Endometrial microvascular endothelial cells (primary cell): Measurements from ENCODE around the gene IRF9. TPM values are rescaled to one million over a fixed set of nuclear protein-coding genes. Genes with fewer than 3 reads are reported as not detected.

Source experiments
- in situ Hi-C: cut with HindIII; loops from 2 replicates; pipeline ENCODE4 v1.10.0; 2017; ENCODE audit warnings: low sequenced_read_pairs, low pct_unique_long_range_greater_than_20kb; ENCODE audit errors: inconsistent ontology term
- total RNA-seq: library from RNA; depleted of rRNA; stranded (reverse); fragments of >200 nt; gene quantifications from one replicate; pipeline ENCODE4 v1.2.3, GENCODE V29; 2015; ENCODE audit errors: inconsistent ontology term

The IRF9 gene
- total RNA-seq, 1 donor from 2014 or later = 45.2 TPM

- in situ Hi-C loops = loop anchor here (10.0 kb wide), 1 partner anchor 90 kb away; the partner anchor contains the start of genes DHRS1 and NOP9
Measured at GRCh38 chr14:24204163-24205146, 43.4 kb downstream of the IRF9 start.

GRCh38 chr14:24206260-24207103 lies 45.4 kb downstream of the IRF9 start:
- in situ Hi-C loops = loop anchor here (10.0 kb wide), 1 partner anchor 88 kb away; the partner anchor contains the start of genes DHRS1 and NOP9

- in situ Hi-C loops = loop anchor here (10.0 kb wide), 1 partner anchor 88 kb away; the partner anchor contains the start of genes DHRS1 and NOP9
Measured at GRCh38 chr14:24207104-24207551, 46.1 kb downstream of the IRF9 start.

GRCh38 chr14:24207625-24208024 lies 46.6 kb downstream of the IRF9 start:
- in situ Hi-C loops = loop anchor here (10.0 kb wide), 1 partner anchor 87 kb away; the partner anchor contains the start of genes DHRS1 and NOP9

GRCh38 chr14:24211311-24211710 lies 50.2 kb downstream of the IRF9 start:
- in situ Hi-C loops = no loop called here

- in situ Hi-C loops = no loop called here
Measured at GRCh38 chr14:24212924-24213865, 52.1 kb downstream of the IRF9 start, which contains the start of gene CHMP4A. Gene CHMP4A (minus strand): TSS chr14:24213488. CDS start chr14:24213439, 49 bp downstream.

- in situ Hi-C loops = no loop called here
Measured at GRCh38 chr14:24213866-24214662, 53.0 kb downstream of the IRF9 start.

GRCh38 chr14:24215495-24216344 lies 54.7 kb downstream of the IRF9 start, which contains the start of gene MDP1:
Gene MDP1 (minus strand): TSS chr14:24216066. CDS start chr14:24215955, 111 bp downstream.
- in situ Hi-C loops = no loop called here

Other genes starting within 250 kb of the IRF9 start
- 66.2 TPM for gene DHRS4, start 207.5 kb upstream of the IRF9 start, total RNA-seq
- gene DHRS4L2, start 172.3 kb upstream of the IRF9 start, total RNA-seq = 17.1 TPM
- not detected for gene CARMIL3, start 109.3 kb upstream of the IRF9 start, total RNA-seq
- not detected for gene CPNE6, start 89.7 kb upstream of the IRF9 start, total RNA-seq
- gene PCK2, start 67.0 kb upstream of the IRF9 start, total RNA-seq = 15.8 TPM
- gene DCAF11, start 46.5 kb upstream of the IRF9 start, total RNA-seq = 52.4 TPM
- 0.65 TPM for gene NRL, start 46.3 kb upstream of the IRF9 start, total RNA-seq
- gene FITM1, start 30.6 kb upstream of the IRF9 start, total RNA-seq = 3.3 TPM
- gene PSME1, start 25.1 kb upstream of the IRF9 start, total RNA-seq = 239 TPM
- gene EMC9, start 19.7 kb upstream of the IRF9 start, total RNA-seq = 26.7 TPM
- 142 TPM for gene PSME2, start 14.7 kb upstream of the IRF9 start, total RNA-seq
- 121 TPM for gene RNF31, start 13.8 kb upstream of the IRF9 start, total RNA-seq
- gene REC8, start 10.8 kb downstream of the IRF9 start, total RNA-seq = 2.6 TPM
- 85.0 TPM for gene IPO4, start 27.6 kb downstream of the IRF9 start, total RNA-seq
- gene TM9SF1, start 34.2 kb downstream of the IRF9 start, total RNA-seq = 83.3 TPM
- gene TSSK4, start 44.4 kb downstream of the IRF9 start, total RNA-seq = not detected
- gene CHMP4A, start 52.2 kb downstream of the IRF9 start, total RNA-seq = 30.0 TPM
- 2.3 TPM for gene MDP1, start 54.8 kb downstream of the IRF9 start, total RNA-seq
- gene NEDD8, start 71.1 kb downstream of the IRF9 start, total RNA-seq = 193 TPM
- gene GMPR2, start 71.7 kb downstream of the IRF9 start, total RNA-seq = 144 TPM
- gene TINF2, start 81.4 kb downstream of the IRF9 start, total RNA-seq = 68.5 TPM
- not detected for gene TGM1, start 101.9 kb downstream of the IRF9 start, total RNA-seq
- 59.6 TPM for gene RABGGTA, start 110.3 kb downstream of the IRF9 start, total RNA-seq
- gene DHRS1, start 138.5 kb downstream of the IRF9 start, total RNA-seq = 23.2 TPM
- gene NOP9, start 138.6 kb downstream of the IRF9 start, total RNA-seq = 28.9 TPM
- 20.7 TPM for gene CIDEB, start 146.7 kb downstream of the IRF9 start, total RNA-seq
- 15.8 TPM for gene LTB4R2, start 148.9 kb downstream of the IRF9 start, total RNA-seq
- gene LTB4R, start 150.2 kb downstream of the IRF9 start, total RNA-seq = 22.6 TPM
- 13.9 TPM for gene ADCY4, start 173.8 kb downstream of the IRF9 start, total RNA-seq
- gene RIPK3, start 178.7 kb downstream of the IRF9 start, total RNA-seq = 7.2 TPM
- 11.9 TPM for gene NFATC4, start 206.9 kb downstream of the IRF9 start, total RNA-seq
- 6.9 TPM for gene NYNRIN, start 237.7 kb downstream of the IRF9 start, total RNA-seq